HCT116 (cell line): Measurements from ENCODE around the gene FMN2. TPM values are rescaled to one million over a fixed set of nuclear protein-coding genes. Genes with fewer than 3 reads are reported as not detected.

Experiments
- ATAC-seq: fragments of 200-7000 bp; cut with Tn5 transposase; 2 replicates; pipeline ENCODE4 v1.9.1; 2020; ENCODE audit warnings: mild to moderate bottlenecking, moderate library complexity
- BruUV-seq: library from RNA; stranded (reverse); fragments of 400-500 nt; replicated peaks from 2 replicates; lab custom pipeline; 2021; lab: Mats Ljungman, UMichigan
- CTCF ChIA-PET: fragments of 300-600 bp; sonication (Branson Sonifier 250); formaldehyde crosslinking; loops from one replicate; lab custom pipeline; 2021; ENCODE audit warnings: antibody characterized with exemption; lab: Charles Lee
- POLR2A ChIA-PET: fragments of 300-600, 350-600 bp; sonication (Branson Sonifier 250); formaldehyde crosslinking; loops from one replicate; lab custom pipeline; 2021; ENCODE audit warnings: antibody characterized with exemption; lab: Charles Lee
- RAD21 ChIA-PET, 2 experiments: fragments of 300-600 bp; sonication (Branson Sonifier 250); formaldehyde crosslinking; loops; one replicate each; lab custom pipeline; 2023; ENCODE audit warnings: low total read pairs in 2 of 2; ENCODE audit not compliant: uncharacterized antibody in 2 of 2, unreplicated experiment in 2 of 2, low non-redundant PET in 1 of 2; lab: Charles Lee
- DNase-seq: peaks from one replicate; pipeline ENCODE4 v3.0.0-alpha.2; 2010; ENCODE audit warnings: low read depth, low spot score
- H2AFZ ChIP-seq: fragments of 200-600 bp; shearing (Covaris generic), sonication (generic); 2 replicates; pipeline ENCODE4 v1.6.1; 2017; ENCODE audit warnings: low read depth, mixed run types, mixed read lengths, antibody characterized with exemption, low read length; ENCODE audit not compliant: poor library complexity, severe bottlenecking
- H3K27ac ChIP-seq: 2 replicates; pipeline ENCODE4 v1.5.1; 2012; ENCODE audit warnings: low read depth, low read length
- H3K27me3 ChIP-seq: fragments of 200-600 bp; sonication (generic); 2 replicates; pipeline ENCODE4 v1.6.1; 2016; ENCODE audit warnings: mixed run types, low read length, mixed read lengths; ENCODE audit not compliant: insufficient read depth
- H3K36me3 ChIP-seq, 2 experiments: fragments of 200-500 bp in 1 of 2; fragments of 200-600 bp in 1 of 2; sonication (Bioruptor generic) in 1 of 2; sonication (generic) in 1 of 2; 2 replicates each; pipeline versions ENCODE4 v1.5.1 to v1.6.1; 2014 to 2016; ENCODE audit warnings: low read length in 2 of 2, inconsistent platforms in 1 of 2, mixed read lengths in 1 of 2, mixed run types in 1 of 2; ENCODE audit not compliant: insufficient read depth in 2 of 2, control insufficient read depth in 1 of 2
- H3K4me1 ChIP-seq, 2 experiments: fragments of 200-600 bp in 1 of 2; sonication (generic) in 1 of 2; 2 replicates each; pipeline versions ENCODE4 v1.5.1 to v1.6.1; 2012 to 2017; ENCODE audit warnings: low read length in 2 of 2, inconsistent platforms in 1 of 2, mild to moderate bottlenecking in 1 of 2, mixed read lengths in 1 of 2, mixed run types in 1 of 2, moderate library complexity in 1 of 2; ENCODE audit not compliant: insufficient read depth in 2 of 2, control insufficient read depth in 1 of 2
- H3K4me2 ChIP-seq: fragments of 200-600 bp; sonication (generic); 2 replicates; pipeline ENCODE4 v1.6.1; 2017; ENCODE audit warnings: mixed run types, low read length, mixed read lengths
- H3K4me3 ChIP-seq, 2 experiments: fragments of 200-600 bp in 1 of 2; sonication (generic) in 1 of 2; replicated peaks in 1 of 2; 2 replicates each; pipeline ENCODE4 v1.5.1; 2011 to 2016; ENCODE audit warnings: low read length in 2 of 2, control low read depth in 1 of 2, low read depth in 1 of 2, mild to moderate bottlenecking in 1 of 2, mixed read lengths in 1 of 2, mixed run types in 1 of 2
- H3K79me2 ChIP-seq: fragments of 200-600 bp; sonication (generic); 2 replicates; pipeline ENCODE4 v1.6.1; 2017; ENCODE audit warnings: mild to moderate bottlenecking, mixed run types, low read length, moderate library complexity, mixed read lengths; ENCODE audit not compliant: insufficient read depth
- H3K9ac ChIP-seq: fragments of 200-600 bp; sonication (generic); 2 replicates; pipeline ENCODE4 v1.6.1; 2016; ENCODE audit warnings: low read length, mixed read lengths
- H3K9me2 ChIP-seq: fragments of 200-600 bp; sonication (generic), shearing (Covaris generic); 2 replicates; pipeline ENCODE4 v1.6.1; 2017; ENCODE audit warnings: mixed run types, mild to moderate bottlenecking, moderate library complexity; ENCODE audit not compliant: insufficient read depth
- H3K9me3 ChIP-seq, 2 experiments: fragments of 200-500 bp in 1 of 2; fragments of 200-600 bp in 1 of 2; sonication (Bioruptor generic) in 1 of 2; sonication (generic) in 1 of 2; 2 replicates each; pipeline ENCODE4 v1.6.1; 2014 to 2017; ENCODE audit warnings: low read length in 2 of 2, mixed read lengths in 2 of 2, inconsistent platforms in 1 of 2, low read depth in 1 of 2, mild to moderate bottlenecking in 1 of 2, mixed run types in 1 of 2, moderate library complexity in 1 of 2; ENCODE audit not compliant: control insufficient read depth in 1 of 2, insufficient read depth in 1 of 2
- H4K20me1 ChIP-seq: fragments of 200-600 bp; sonication (generic), shearing (Covaris generic); 2 replicates; pipeline ENCODE4 v1.6.1; 2017; ENCODE audit warnings: mixed run types, mild to moderate bottlenecking, moderate library complexity; ENCODE audit not compliant: insufficient read depth
- CBX3 ChIP-seq: IDR thresholded peaks from 2 replicates; pipeline ENCODE4 v1.6.1; 2012; ENCODE audit warnings: low read depth
- EGR1 ChIP-seq: IDR thresholded peaks from 2 replicates; pipeline ENCODE4 v1.6.1; 2012; ENCODE audit warnings: low read depth
- ELF1 ChIP-seq: IDR thresholded peaks from 2 replicates; pipeline ENCODE4 v1.6.1; 2012; ENCODE audit warnings: low read depth, borderline replicate concordance
- EZH2phosphoT487 ChIP-seq: fragments of 200-600 bp; IDR thresholded peaks from 2 replicates; pipeline ENCODE4 v1.6.1; 2018; ENCODE audit warnings: antibody characterized with exemption, borderline replicate concordance
- FOSL1 ChIP-seq: IDR thresholded peaks from 2 replicates; pipeline ENCODE4 v1.6.1; 2012; ENCODE audit warnings: low read depth
- JUND ChIP-seq: IDR thresholded peaks from 2 replicates; pipeline ENCODE4 v1.6.1; 2012
- SIN3A ChIP-seq: IDR thresholded peaks from 2 replicates; pipeline ENCODE4 v1.6.1; 2012; ENCODE audit warnings: low read depth
- SP1 ChIP-seq: IDR thresholded peaks from 2 replicates; pipeline ENCODE4 v1.6.1; 2012; ENCODE audit warnings: low read depth
- SRF ChIP-seq: IDR thresholded peaks from 2 replicates; pipeline ENCODE4 v1.6.1; 2012; ENCODE audit warnings: low read depth
- TCF7L2 ChIP-seq: IDR thresholded peaks from 2 replicates; pipeline ENCODE4 v1.7.0; 2011; ENCODE audit warnings: borderline replicate concordance, inconsistent platforms; ENCODE audit not compliant: insufficient read depth, insufficient read length; ENCODE audit errors: extremely low read depth
- ZFX ChIP-seq: fragments of 450-650 bp; IDR thresholded peaks from 2 replicates; pipeline ENCODE4 v1.6.1; 2017
- ZNF274 ChIP-seq: fragments of 200-500 bp; sonication (Bioruptor generic); IDR thresholded peaks from 2 replicates; pipeline ENCODE4 v1.6.1; 2014; ENCODE audit warnings: mild to moderate bottlenecking, low read depth, low read length, inconsistent platforms
- intact Hi-C: fragments of 100-400 bp; cut with micrococcal nuclease; formaldehyde crosslinking; loops from 2 replicates; pipeline ENCODE4 v1.10.0; 2022
- total RNA-seq: library from RNA; stranded (reverse); gene quantifications from one replicate; pipeline ENCODE4 v1.2.1, GENCODE V29; 2021; ENCODE audit not compliant: unreplicated experiment
- TF ChIP-seq, protein P1 (sequence below), 3 experiments: fragments of 200-600 bp in 1 of 3; sonication (generic) in 1 of 3; IDR thresholded peaks in 2 of 3; conservative IDR thresholded peaks in 1 of 3; 2 replicates each; pipeline ENCODE4 v1.5.1; 2012 to 2017; ENCODE audit warnings: low read depth in 2 of 3, low read length in 2 of 3, antibody characterized with exemption in 1 of 3, borderline replicate concordance in 1 of 3, control low read depth in 1 of 3, mild to moderate bottlenecking in 1 of 3, mixed read lengths in 1 of 3, mixed run types in 1 of 3, moderate library complexity in 1 of 3; ENCODE audit not compliant: insufficient read depth in 1 of 3
- TF ChIP-seq, protein P2 (sequence below): IDR thresholded peaks from 2 replicates; pipeline ENCODE4 v1.6.1; 2012

Gene FMN2
- total RNA-seq, 1 experiment from 2014 or later: not detected

DNA sequence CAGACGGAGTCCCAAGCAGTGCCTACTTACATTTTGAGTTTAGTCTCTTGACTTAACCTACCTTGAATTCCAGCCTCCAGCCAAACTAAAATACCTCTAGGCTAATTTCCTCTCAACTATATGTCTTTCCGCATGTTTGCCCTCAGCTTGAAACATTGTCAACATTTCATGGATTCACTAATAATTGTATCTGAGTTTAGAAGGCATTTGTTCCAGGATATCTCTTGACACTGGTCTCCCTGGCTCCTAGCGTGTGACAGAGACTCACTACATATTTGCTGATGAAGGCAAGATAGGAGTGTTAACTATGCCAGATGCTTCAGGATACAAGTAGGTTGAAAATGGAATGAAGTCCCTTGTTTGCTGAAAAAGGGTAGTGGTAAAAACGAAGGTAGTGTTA, 384.1 kb downstream of the FMN2 start:
- peaks cover 0 to 13% of the 10 kb centered on the region in 2 experiments; a peak in 2 of 4 replicates for H3K9me3 ChIP-seq
- ATAC-seq: no peak
- RAD21 ChIA-PET: no interaction called here
- H2AFZ ChIP-seq: no peak overlapping the region
- no peaks in the 10 kb centered on the region for H3K36me3 ChIP-seq
- no peak overlapping the region for H3K4me3 ChIP-seq
- no peaks in the 10 kb centered on the region for H3K27me3 ChIP-seq
- no peak overlapping the region for H3K27ac ChIP-seq
- intact Hi-C loops: no loop called here
- H3K4me1 ChIP-seq: no peaks in the 10 kb centered on the region
- TF ChIP-seq ZFX: no peak
- TF ChIP-seq, protein P1, sequence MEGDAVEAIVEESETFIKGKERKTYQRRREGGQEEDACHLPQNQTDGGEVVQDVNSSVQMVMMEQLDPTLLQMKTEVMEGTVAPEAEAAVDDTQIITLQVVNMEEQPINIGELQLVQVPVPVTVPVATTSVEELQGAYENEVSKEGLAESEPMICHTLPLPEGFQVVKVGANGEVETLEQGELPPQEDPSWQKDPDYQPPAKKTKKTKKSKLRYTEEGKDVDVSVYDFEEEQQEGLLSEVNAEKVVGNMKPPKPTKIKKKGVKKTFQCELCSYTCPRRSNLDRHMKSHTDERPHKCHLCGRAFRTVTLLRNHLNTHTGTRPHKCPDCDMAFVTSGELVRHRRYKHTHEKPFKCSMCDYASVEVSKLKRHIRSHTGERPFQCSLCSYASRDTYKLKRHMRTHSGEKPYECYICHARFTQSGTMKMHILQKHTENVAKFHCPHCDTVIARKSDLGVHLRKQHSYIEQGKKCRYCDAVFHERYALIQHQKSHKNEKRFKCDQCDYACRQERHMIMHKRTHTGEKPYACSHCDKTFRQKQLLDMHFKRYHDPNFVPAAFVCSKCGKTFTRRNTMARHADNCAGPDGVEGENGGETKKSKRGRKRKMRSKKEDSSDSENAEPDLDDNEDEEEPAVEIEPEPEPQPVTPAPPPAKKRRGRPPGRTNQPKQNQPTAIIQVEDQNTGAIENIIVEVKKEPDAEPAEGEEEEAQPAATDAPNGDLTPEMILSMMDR (IDR thresholded peaks at IDR 0.05 in 2 of 3, conservative IDR thresholded peaks at IDR 0.05 in 1 of 3; ENCODE audit: borderline replicate concordance in 1 of 3, insufficient read depth in 1 of 3, low read depth in 2 of 3, low read length in 2 of 3): no peak
- TF ChIP-seq, protein P2, sequence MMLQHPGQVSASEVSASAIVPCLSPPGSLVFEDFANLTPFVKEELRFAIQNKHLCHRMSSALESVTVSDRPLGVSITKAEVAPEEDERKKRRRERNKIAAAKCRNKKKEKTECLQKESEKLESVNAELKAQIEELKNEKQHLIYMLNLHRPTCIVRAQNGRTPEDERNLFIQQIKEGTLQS: no peak
- no peak for TF ChIP-seq JUND
- H3K9me2 ChIP-seq: no peaks in the 10 kb centered on the region
- CTCF ChIA-PET: no interaction called here
- no peaks in the 10 kb centered on the region for H4K20me1 ChIP-seq
- no TSS peak for BruUV-seq
- no peak overlapping the region for H3K4me2 ChIP-seq
- no peak for DNase-seq
- POLR2A ChIA-PET: no interaction called here
- no peak overlapping the region for H3K9ac ChIP-seq
- no peaks in the 10 kb centered on the region for H3K79me2 ChIP-seq

- Histone ChIP-seq H3K9me2 (no peaks in the 10 kb centered on the region), H4K20me1 (no peaks in the 10 kb centered on the region), H3K4me3 (no peak overlapping the region), H3K4me2 (no peak overlapping the region), H2AFZ (no peak overlapping the region), H3K9ac (no peak overlapping the region), H3K27ac (no peak overlapping the region), H3K36me3 (no peaks in the 10 kb centered on the region), H3K27me3 (no peaks in the 10 kb centered on the region), H3K4me1 (no peaks in the 10 kb centered on the region), H3K79me2 (no peaks in the 10 kb centered on the region), H3K9me3 (peaks cover 0 to 13% of the 10 kb centered on the region in 2 experiments; a peak in 2 of 4 replicates)
- intact Hi-C loops: no loop called here
- no peak for TF ChIP-seq ZNF274
- TF ChIP-seq JUND: no peak
- TF ChIP-seq EZH2phosphoT487: no peak
- TF ChIP-seq, protein P1 (IDR thresholded peaks at IDR 0.05 in 2 of 3, conservative IDR thresholded peaks at IDR 0.05 in 1 of 3; ENCODE audit: borderline replicate concordance in 1 of 3, insufficient read depth in 1 of 3, low read depth in 2 of 3, low read length in 2 of 3): no peak
- TF ChIP-seq SRF: no peak
- TF ChIP-seq TCF7L2: no peak
- no peak for TF ChIP-seq ELF1
- TF ChIP-seq SP1: no peak
- TF ChIP-seq SIN3A: no peak
- TF ChIP-seq EGR1: no peak
- no peak for TF ChIP-seq CBX3
- TF ChIP-seq ZFX: no peak
- TF ChIP-seq FOSL1: no peak
- ATAC-seq (no peak), DNase-seq (no peak)
- ChIA-PET POLR2A (no interaction called here), RAD21 (no interaction called here), CTCF (no interaction called here)
- no TSS peak for BruUV-seq
Observed at GRCh38 chr1:240478536-240478935, 386.9 kb downstream of the FMN2 start.
